ENCODE results near the gene AKAP14.
"Not testable (repeated sequence)": the region's sequence is repeated elsewhere in the genome, so short reads cannot be mapped to it uniquely, and the experiment has no call there.

The AKAP14 gene

GRCh38 chrX:119895843-119896326, at the start of gene AKAP14:
Gene AKAP14, plus strand, starts transcription at chrX:119895893. Its CDS starts 7,331 bp downstream, at chrX:119903224.
- no peak for DNase-seq

GRCh38 chrX:119852382-119853353, 43.0 kb upstream of the AKAP14 start, which contains the start of gene UPF3B:
Gene UPF3B, minus strand, starts transcription at chrX:119852963. Its CDS starts 35 bp downstream, at chrX:119852928.
- peak; percentile 96 to 97 (median 97) for DNase-seq

- no peak for DNase-seq
These were observed 42.2 kb upstream of the AKAP14 start for GRCh38 chrX:119853444-119853843.

- peak; percentile 24 to 43 (median 34) for DNase-seq
These were observed 25.0 kb upstream of the AKAP14 start for GRCh38 chrX:119870626-119871131.

- DNase-seq, result peak; percentile 38 to 43 (median 39)
These were observed 24.5 kb upstream of the AKAP14 start for GRCh38 chrX:119871245-119871598.

GRCh38 chrX:119871599-119872395, 23.9 kb upstream of the AKAP14 start, which contains the start of the genes NDUFA1 and RNF113A:
Gene NDUFA1, plus strand, starts transcription at chrX:119871832. Its CDS starts 80 bp downstream, at chrX:119871912.
Gene RNF113A, minus strand, starts transcription at chrX:119871733. Its CDS starts 120 bp downstream, at chrX:119871613.
- DNase-seq, result peak; percentile 85 to 92 (median 89)

GRCh38 chrX:119878740-119879139, 17.0 kb upstream of the AKAP14 start:
- DNase-seq, result no peak

GRCh38 chrX:119880076-119880475, 15.6 kb upstream of the AKAP14 start:
- DNase-seq, result no peak

GRCh38 chrX:119880552-119881437, 14.9 kb upstream of the AKAP14 start:
- peak; percentile 45 to 58 (median 50) for DNase-seq

- DNase-seq, result peak; percentile 8 to 32 (median 21)
These were observed 9.9 kb upstream of the AKAP14 start for GRCh38 chrX:119885554-119886428.

- DNase-seq, result peak; percentile 68 to 86 (median 73)
These were observed 7.8 kb upstream of the AKAP14 start for GRCh38 chrX:119887721-119888425.

GRCh38 chrX:119890626-119891025, 5.1 kb upstream of the AKAP14 start:
- not testable (repeated sequence) for DNase-seq

- not testable (repeated sequence) for DNase-seq
These were observed 3.6 kb upstream of the AKAP14 start for GRCh38 chrX:119891961-119892692.

GRCh38 chrX:119899125-119899524, 3.4 kb downstream of the AKAP14 start:
- peak; percentile 62 to 87 (median 84) for DNase-seq

- DNase-seq, result no peak
These were observed 5.3 kb downstream of the AKAP14 start for GRCh38 chrX:119900976-119901375.

- no peak for DNase-seq
These were observed 20.6 kb downstream of the AKAP14 start for GRCh38 chrX:119916310-119916709.

GRCh38 chrX:119917877-119918276, 22.2 kb downstream of the AKAP14 start:
- DNase-seq, result no peak

- no peak for DNase-seq
These were observed 24.3 kb downstream of the AKAP14 start for GRCh38 chrX:119919835-119920585.
